HepG2 (cell line): ENCODE data around the gene CYP27B1. TPM values are rescaled to one million over a fixed set of nuclear protein-coding genes. Genes with fewer than 3 reads are reported as not detected.

Experiments used
- ATAC-seq: fragments of 200-7000 bp; cut with Tn5 transposase; 3 replicates; pipeline ENCODE4 v1.9.1; 2020; ENCODE audit warnings: mild to moderate bottlenecking, moderate library complexity
- BruUV-seq: library from RNA; stranded (reverse); fragments of 400-500 nt; replicated peaks from 2 replicates; lab custom pipeline; 2021; lab: Mats Ljungman, UMichigan
- CTCF ChIA-PET: fragments of 300-600 bp; formaldehyde crosslinking; extraction: SDS; loops from one replicate; lab custom pipeline; 2021; ENCODE audit warnings: low total read pairs, inconsistent platforms, low intra/inter-chr PET ratio; lab: Yijun Ruan, JAX
- POLR2A ChIA-PET: fragments of 350-600 bp; sonication (Branson Sonifier 250); formaldehyde crosslinking; loops from one replicate; lab custom pipeline; 2020; ENCODE audit warnings: antibody characterized with exemption, inconsistent platforms; lab: Yijun Ruan, JAX
- DNase-seq: peaks from one replicate; pipeline ENCODE4 v3.0.0-alpha.2; 2015; ENCODE audit warnings: low spot score
- FAIRE-seq: peaks from 3 replicates; lab custom pipeline; 2011; peaks lifted over from hg19 to GRCh38; lab: Jason Lieb, UNC
- H2AFZ ChIP-seq: one replicate; pipeline ENCODE4 v1.6.1; 2011; ENCODE audit warnings: low read length, inconsistent platforms
- H3K27ac ChIP-seq: fragments of 300-600 bp; 3 replicates; pipeline ENCODE4 v1.8.0; 2011; ENCODE audit warnings: mixed run types, mild to moderate bottlenecking, mixed read lengths, low read length, inconsistent platforms; ENCODE audit not compliant: insufficient read depth; ENCODE audit errors: extremely low read length
- H3K27me3 ChIP-seq, 2 experiments: fragments of 200-600 bp in 1 of 2; 2 replicates in 1 of 2; 3 replicates in 1 of 2; pipeline versions ENCODE4 v1.6.0 to v1.8.0; 2011; ENCODE audit warnings: low read length in 2 of 2, mild to moderate bottlenecking in 2 of 2, moderate library complexity in 2 of 2, inconsistent platforms in 1 of 2; ENCODE audit not compliant: insufficient read depth in 2 of 2, control insufficient read depth in 1 of 2
- H3K36me3 ChIP-seq, 2 experiments: fragments of 200-600 bp in 1 of 2; replicated peaks in 1 of 2; 2 replicates in 1 of 2; 3 replicates in 1 of 2; pipeline versions ENCODE4 v1.5.1 to v1.8.0; 2011; ENCODE audit warnings: low read length in 2 of 2, inconsistent platforms in 1 of 2; ENCODE audit not compliant: insufficient read depth in 2 of 2, control insufficient read depth in 1 of 2
- H3K4me1 ChIP-seq: 2 replicates; pipeline ENCODE4 v1.5.1; 2012; ENCODE audit warnings: low read length, inconsistent platforms; ENCODE audit not compliant: insufficient read depth
- H3K4me2 ChIP-seq: 2 replicates; pipeline ENCODE4 v1.6.0; 2011; ENCODE audit warnings: low read depth, low read length, inconsistent platforms
- H3K4me3 ChIP-seq, 3 experiments: fragments of 200-600 bp in 1 of 3; sonication (generic), shearing (Covaris generic) in 1 of 3; replicated peaks in 1 of 3; 2 replicates each; pipeline ENCODE4 v1.5.1; 2011 to 2016; ENCODE audit warnings: low read length in 3 of 3, inconsistent platforms in 2 of 3, low read depth in 2 of 3, mild to moderate bottlenecking in 2 of 3, control low read depth in 1 of 3, mixed read lengths in 1 of 3; ENCODE audit not compliant: insufficient read depth in 1 of 3
- H3K79me2 ChIP-seq: one replicate; pipeline ENCODE4 v1.6.1; 2011; ENCODE audit warnings: low read length, inconsistent platforms; ENCODE audit not compliant: insufficient read depth
- H3K9ac ChIP-seq: 2 replicates; pipeline ENCODE4 v1.6.0; 2011; ENCODE audit warnings: mild to moderate bottlenecking, low read depth, low read length, inconsistent platforms; ENCODE audit not compliant: insufficient read depth
- H3K9me3 ChIP-seq: 2 replicates; pipeline ENCODE4 v1.5.1; 2012; ENCODE audit warnings: mild to moderate bottlenecking, low read length
- H4K20me1 ChIP-seq: 2 replicates; pipeline ENCODE4 v1.6.0; 2011; ENCODE audit warnings: inconsistent platforms, mild to moderate bottlenecking, low read length, moderate library complexity; ENCODE audit not compliant: insufficient read depth
- BHLHE40 ChIP-seq: IDR thresholded peaks from 2 replicates; pipeline ENCODE4 v1.6.1; 2011; ENCODE audit warnings: low read length, improper control_type of control experiment
- CENPT ChIP-seq: sonication (generic); formaldehyde crosslinking; IDR thresholded peaks from 2 replicates; pipeline ENCODE4 v1.8.0; 2022; ENCODE audit warnings: low read depth, mild to moderate bottlenecking, moderate library complexity, missing genetic modification reagents
- FOXP4 ChIP-seq: sonication (generic); formaldehyde crosslinking; IDR thresholded peaks from 2 replicates; pipeline ENCODE4 v1.4.0; 2020; ENCODE audit warnings: missing genetic modification reagents
- GTF2F1 ChIP-seq: fragments of 150-350 bp; IDR thresholded peaks from 2 replicates; pipeline ENCODE4 v1.6.1; 2014; ENCODE audit warnings: low read length
- GZF1 ChIP-seq: sonication (generic); formaldehyde crosslinking; IDR thresholded peaks from 2 replicates; pipeline ENCODE4 v1.5.1; 2020; ENCODE audit warnings: mild to moderate bottlenecking, missing genetic modification reagents
- IRF9 ChIP-seq: sonication (generic); formaldehyde crosslinking; IDR thresholded peaks from 2 replicates; pipeline ENCODE4 v1.8.0; 2022; ENCODE audit warnings: missing genetic modification reagents, mild to moderate bottlenecking, borderline replicate concordance
- KDM2A ChIP-seq: sonication (generic); formaldehyde crosslinking; IDR thresholded peaks from 2 replicates; pipeline ENCODE4 v1.4.0; 2020; ENCODE audit warnings: low read depth, missing genetic modification reagents, borderline replicate concordance
- KDM5B ChIP-seq: sonication (generic); formaldehyde crosslinking; IDR thresholded peaks from 2 replicates; pipeline ENCODE4 v1.4.0; 2020; ENCODE audit warnings: missing genetic modification reagents, mild to moderate bottlenecking, borderline replicate concordance
- KMT2A ChIP-seq: sonication (generic); formaldehyde crosslinking; IDR thresholded peaks from 2 replicates; pipeline ENCODE4 v1.4.0; 2020; ENCODE audit warnings: missing genetic modification reagents
- NR2C2 ChIP-seq: sonication (generic); formaldehyde crosslinking; IDR thresholded peaks from 2 replicates; pipeline ENCODE4 v1.4.0; 2020; ENCODE audit warnings: missing genetic modification reagents, mild to moderate bottlenecking, moderate library complexity, borderline replicate concordance
- POLR2AphosphoS2 ChIP-seq: IDR thresholded peaks from 2 replicates; pipeline ENCODE4 v1.6.1; 2011; ENCODE audit warnings: low read depth, low read length, improper control_type of control experiment
- POLR2G ChIP-seq: fragments of 200-400 bp; formaldehyde crosslinking; IDR thresholded peaks from 2 replicates; pipeline ENCODE4 v1.6.1; 2018; ENCODE audit warnings: mild to moderate bottlenecking, low read depth, low read length, moderate library complexity
- PPARG ChIP-seq: conservative IDR thresholded peaks from 2 replicates; pipeline ENCODE4 v1.6.1; 2016; ENCODE audit warnings: missing biosample characterization, missing genetic modification reagents
- TOPORS ChIP-seq: sonication (generic); formaldehyde crosslinking; IDR thresholded peaks from 2 replicates; pipeline ENCODE4 v1.8.0; 2023; ENCODE audit warnings: mild to moderate bottlenecking, missing genetic modification reagents
- ZBTB38 ChIP-seq: sonication (generic); formaldehyde crosslinking; IDR thresholded peaks from 2 replicates; pipeline ENCODE4 v1.5.1; 2020; ENCODE audit warnings: mild to moderate bottlenecking, missing genetic modification reagents
- whole genome bisulfite sequencing: methylation state at CpG from one replicate; pipeline ENCODE4 v1.1.6; 2017; ENCODE audit warnings: low lambda C conversion rate; 5-methylcytosine and 5-hydroxymethylcytosine counted together
- in situ Hi-C: cut with HindIII; loops from 2 replicates; pipeline ENCODE4 v1.10.0; 2017; ENCODE audit warnings: low pct_unique_long_range_greater_than_20kb; ENCODE audit not compliant: extremely low pct_ligation_motif_present
- intact Hi-C: fragments of 100-400 bp; cut with micrococcal nuclease; formaldehyde crosslinking; loops from one replicate; pipeline ENCODE4 v1.10.0; 2022; ENCODE audit not compliant: unreplicated experiment
- polyA plus RNA-seq, 8 experiments: library from polyadenylated mRNA; depleted of rRNA in 3 of 8; stranded (reverse) in 7 of 8; unstranded in 1 of 8; fragments of >200 nt; fragmentation: Illumina TruSeq in 4 of 8; extraction: Trizol in 4 of 8; gene quantifications; 2 replicates each; pipeline versions ENCODE4 v1.2.1 to v1.2.3, GENCODE V29; 2011 to 2016; ENCODE audit warnings: low read depth in 4 of 8, missing spikeins in 1 of 8, mixed read lengths in 1 of 8; ENCODE audit not compliant: insufficient read depth in 1 of 8
- total RNA-seq, 5 experiments: library from RNA; depleted of rRNA; stranded (reverse); fragments of >200 nt; fragmentation: Illumina TruSeq; extraction: Trizol; gene quantifications; 2 replicates each; pipeline ENCODE4 v1.2.3, GENCODE V29; 2016; ENCODE audit warnings: low read depth in 1 of 5

CYP27B1 gene
- total and polyA plus RNA-seq, 2 of the 13 experiments (the other 11 are each of a cell fraction or from before 2014, with no cell fraction given) = 2.3 to 3.0 TPM

- ChIA-PET POLR2A (interaction anchor here (2.0 kb wide), 1 partner anchor 11 kb away, joined by 9 read pairs; no protein-coding TSS in a partner anchor), CTCF (no interaction called here)
- Histone ChIP-seq H3K9me3 (no peaks in the 10 kb centered on the region), H3K79me2 (peaks cover 13% of the 10 kb centered on the region), H4K20me1 (no peaks in the 10 kb centered on the region), H3K4me3 (no peak overlapping the region), H2AFZ (no peak overlapping the region), H3K4me1 (peaks cover 36% of the 10 kb centered on the region), H3K9ac (no peak overlapping the region), H3K27ac (no peak overlapping the region), H3K4me2 (no peak overlapping the region), H3K27me3 (peaks cover 0 to 6% of the 10 kb centered on the region in 2 experiments; a peak in 2 of 5 replicates), H3K36me3 (peaks cover 14 to 18% of the 10 kb centered on the region in 2 experiments)
- 0 out of 2 replicates have a peak, but pooled peaks have one; percentile 3 for TF ChIP-seq POLR2G
- no peak for TF ChIP-seq BHLHE40
- TF ChIP-seq KDM5B (CRISPR knock-in tag) = no peak
- TF ChIP-seq TOPORS (CRISPR knock-in tag) = no peak
- peak; percentile 44; the same call in 1 of the 2 replicates for TF ChIP-seq POLR2AphosphoS2
- no peak for TF ChIP-seq PPARG (CRISPR knock-in tag)
- FAIRE-seq = no peak
- BruUV-seq = no TSS peak
- intact Hi-C loops = no loop called here
- in situ Hi-C loops = no loop called here
- ATAC-seq = no peak
- no peak for DNase-seq
Observed at GRCh38 chr12:57767305-57767698, 424 bp upstream of the CYP27B1 start.

- BruUV-seq = TSS peak; percentile 65
- FAIRE-seq (no peak), ATAC-seq (peak; percentile 58), DNase-seq (no peak)
- CTCF ChIA-PET = interaction anchor here (1.1 kb wide), 1 partner anchor 9 kb away, joined by 3 read pairs; no protein-coding TSS in a partner anchor
- peak overlapping the region; percentile 50 for H3K9ac ChIP-seq
- intact Hi-C loops = no loop called here
- H3K9me3 ChIP-seq = no peaks in the 10 kb centered on the region
- H2AFZ ChIP-seq = peak overlapping the region; percentile 8
- WGBS = 19% methylated on average over 8 of the region's 40 CpGs
- H3K27ac ChIP-seq = no peak overlapping the region
- H3K4me3 ChIP-seq = peak overlapping the region; percentile 53 to 78 (median 60)
- in situ Hi-C loops = no loop called here
- no peaks in the 10 kb centered on the region for H4K20me1 ChIP-seq
- peaks cover 14 to 18% of the 10 kb centered on the region in 2 experiments for H3K36me3 ChIP-seq
- H3K4me1 ChIP-seq = peaks cover 42% of the 10 kb centered on the region
- peak overlapping the region; percentile 95 for H3K4me2 ChIP-seq
- peaks cover 0 to 6% of the 10 kb centered on the region in 2 experiments; a peak in 1 of 5 replicates for H3K27me3 ChIP-seq
- POLR2A ChIA-PET = interaction anchor here (2.0 kb wide), 1 partner anchor 9 kb away, joined by 9 read pairs; no protein-coding TSS in a partner anchor
- H3K79me2 ChIP-seq = peaks cover 6% of the 10 kb centered on the region
- TF ChIP-seq CENPT (CRISPR knock-in tag) (no peak), KDM2A (CRISPR knock-in tag) (peak; percentile 83; the same call in 1 of the 2 replicates), GZF1 (CRISPR knock-in tag) (no peak), FOXP4 (CRISPR knock-in tag) (no peak), KMT2A (CRISPR knock-in tag) (no peak), NR2C2 (CRISPR knock-in tag) (peak; percentile 4; the same call in 1 of the 2 replicates), ZBTB38 (0 out of 2 replicates have a peak, but pooled peaks have one; percentile 10), GTF2F1 (no peak), IRF9 (CRISPR knock-in tag) (no peak)
Observed at GRCh38 chr12:57765698-57766463, 997 bp downstream of the CYP27B1 start.
